Effector memory CD4-positive, alpha-beta T cell (primary cell): ENCODE data around the gene ANO3.

ENCODE experiments used
- DNase-seq, 3 donors: peaks; one replicate each; pipeline ENCODE4 v3.0.0-alpha.2; 2020
- H3K27ac ChIP-seq: 2 replicates; pipeline ENCODE4 v1.7.0; 2013; ENCODE audit warnings: mild to moderate bottlenecking, low read length, moderate library complexity; ENCODE audit not compliant: insufficient read depth, poor library complexity, severe bottlenecking
- H3K27me3 ChIP-seq: replicated peaks from 2 replicates; pipeline ENCODE4 v1.7.0; 2013; ENCODE audit warnings: mild to moderate bottlenecking, low read length; ENCODE audit not compliant: insufficient read depth, control insufficient read depth, poor library complexity, severe bottlenecking
- H3K36me3 ChIP-seq: 2 replicates; pipeline ENCODE4 v1.7.0; 2013; ENCODE audit warnings: mild to moderate bottlenecking, low read length, moderate library complexity; ENCODE audit not compliant: control insufficient read depth, insufficient read depth
- H3K4me1 ChIP-seq: 2 replicates; pipeline ENCODE4 v1.7.0; 2013; ENCODE audit warnings: low read length, mild to moderate bottlenecking; ENCODE audit not compliant: control insufficient read depth, insufficient read depth, poor library complexity, severe bottlenecking
- H3K4me3 ChIP-seq: 2 replicates; pipeline ENCODE4 v1.7.0; 2013; ENCODE audit warnings: low read length, low read depth, mild to moderate bottlenecking; ENCODE audit not compliant: insufficient read depth, poor library complexity, severe bottlenecking
- H3K9me3 ChIP-seq: 2 replicates; pipeline ENCODE4 v1.7.0; 2013; ENCODE audit warnings: mild to moderate bottlenecking, low read length, moderate library complexity; ENCODE audit not compliant: control insufficient read depth

Gene ANO3

DNA sequence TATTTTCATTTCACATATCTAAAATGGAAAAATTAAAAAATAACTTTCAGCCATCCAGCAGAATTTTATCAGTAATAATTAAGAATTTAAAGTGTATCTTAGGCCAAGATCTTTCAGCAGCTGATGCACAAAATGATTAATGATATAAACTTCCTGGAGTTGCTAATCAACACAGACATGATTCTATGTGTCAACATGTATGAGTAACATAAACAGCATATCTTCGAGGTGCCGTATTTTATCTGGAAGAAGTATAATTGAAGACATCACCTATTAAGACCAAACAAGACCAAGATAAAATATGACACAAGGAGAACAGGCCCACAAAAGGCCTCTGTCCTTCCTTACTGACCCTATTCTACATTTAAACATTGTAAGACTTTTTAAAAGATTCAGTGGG lies 344.7 kb downstream of the ANO3 start:
- H3K27me3 ChIP-seq: no peaks in the 10 kb centered on the region
- H3K36me3 ChIP-seq: no peaks in the 10 kb centered on the region
- DNase-seq: no peak
- H3K9me3 ChIP-seq: no peaks in the 10 kb centered on the region
- H3K4me1 ChIP-seq: no peaks in the 10 kb centered on the region
- no peak overlapping the region for H3K27ac ChIP-seq
- H3K4me3 ChIP-seq: no peak overlapping the region

DNA sequence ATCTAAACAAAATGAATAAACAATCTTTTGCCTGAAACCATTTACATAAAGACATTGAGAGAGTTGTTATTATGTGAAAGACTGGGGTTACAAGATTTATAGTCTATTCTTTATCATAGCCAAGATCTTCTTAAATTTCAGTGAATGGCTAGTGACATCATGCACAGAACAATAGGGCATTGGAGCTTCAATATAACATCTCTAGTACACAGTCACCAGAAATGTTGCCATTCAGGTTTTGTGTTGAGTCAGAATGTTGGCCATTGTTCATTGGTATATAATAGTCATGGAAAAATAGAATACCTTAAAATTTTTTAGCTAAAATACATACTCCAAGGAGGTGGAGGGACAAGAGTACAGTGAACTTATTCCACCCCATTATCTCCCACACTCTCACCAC lies 345.6 kb downstream of the ANO3 start:
- Histone ChIP-seq H3K27ac (no peak overlapping the region), H3K27me3 (no peaks in the 10 kb centered on the region), H3K4me1 (no peaks in the 10 kb centered on the region), H3K9me3 (no peaks in the 10 kb centered on the region), H3K36me3 (no peaks in the 10 kb centered on the region), H3K4me3 (no peak overlapping the region)
- no peak for DNase-seq

DNA sequence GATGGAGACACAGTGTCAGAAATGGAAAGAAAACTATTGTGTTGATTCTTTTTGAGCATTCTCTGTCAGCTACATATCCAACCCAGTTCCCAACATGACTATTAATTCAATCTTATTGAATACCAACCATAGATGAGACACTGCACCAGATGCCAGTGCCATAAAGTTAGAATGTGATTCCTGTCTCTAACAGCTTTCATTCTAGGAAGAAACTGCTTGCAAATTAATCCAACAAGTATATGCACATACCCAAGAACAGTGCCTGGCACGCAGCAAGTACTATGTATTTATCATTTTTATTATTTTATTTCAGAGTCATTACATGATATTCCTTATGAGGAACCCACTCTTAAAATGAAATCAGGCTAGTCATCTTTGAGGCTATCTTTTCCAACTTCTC lies 355.4 kb downstream of the ANO3 start:
- DNase-seq: no peak
- Histone ChIP-seq H3K4me3 (no peak overlapping the region), H3K9me3 (no peaks in the 10 kb centered on the region), H3K36me3 (no peaks in the 10 kb centered on the region), H3K27ac (no peak overlapping the region), H3K4me1 (no peaks in the 10 kb centered on the region), H3K27me3 (no peaks in the 10 kb centered on the region)

DNA sequence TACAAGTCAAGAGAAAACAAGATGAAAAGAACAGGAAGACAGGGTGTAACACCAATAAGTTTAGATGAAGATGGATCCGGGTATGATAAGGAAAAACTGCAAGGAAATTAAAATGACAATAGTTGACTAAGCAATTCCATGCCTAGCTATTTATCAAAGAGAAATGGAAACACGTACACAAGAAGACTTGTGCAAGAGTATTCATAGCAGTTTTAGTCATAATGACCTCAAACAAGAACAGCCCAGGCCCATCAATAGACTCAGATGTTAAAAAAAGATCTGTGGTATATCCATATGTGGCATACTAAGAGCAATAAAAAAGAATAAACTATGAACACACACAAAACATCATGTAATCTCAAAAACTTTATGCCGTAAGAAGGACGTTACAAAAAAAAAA lies 356.8 kb downstream of the ANO3 start:
- no peaks in the 10 kb centered on the region for H3K36me3 ChIP-seq
- DNase-seq: no peak
- no peaks in the 10 kb centered on the region for H3K27me3 ChIP-seq
- H3K9me3 ChIP-seq: no peaks in the 10 kb centered on the region
- no peak overlapping the region for H3K4me3 ChIP-seq
- H3K4me1 ChIP-seq: no peaks in the 10 kb centered on the region
- no peak overlapping the region for H3K27ac ChIP-seq

DNA sequence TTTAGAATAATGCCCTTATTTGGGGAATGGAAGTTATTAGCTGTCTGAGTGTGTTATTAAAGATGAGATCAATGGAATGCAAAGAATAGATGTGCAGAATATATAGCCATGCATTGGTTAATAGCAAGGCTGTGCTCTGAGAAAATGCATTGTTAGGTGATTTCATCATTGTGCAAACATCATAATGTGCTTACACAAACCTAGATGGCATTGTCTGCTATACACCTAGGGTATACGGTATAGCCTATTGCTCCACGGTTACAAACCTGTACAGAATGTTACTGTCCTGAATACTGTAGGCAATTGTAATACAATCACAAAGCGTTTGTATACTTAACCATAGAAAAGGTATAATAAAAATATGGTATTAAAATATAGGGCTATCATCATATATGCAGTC lies 364.4 kb downstream of the ANO3 start:
- no peak overlapping the region for H3K27ac ChIP-seq
- no peak for DNase-seq
- no peaks in the 10 kb centered on the region for H3K27me3 ChIP-seq
- no peaks in the 10 kb centered on the region for H3K9me3 ChIP-seq
- no peaks in the 10 kb centered on the region for H3K4me1 ChIP-seq
- H3K36me3 ChIP-seq: no peaks in the 10 kb centered on the region
- no peak overlapping the region for H3K4me3 ChIP-seq

DNA sequence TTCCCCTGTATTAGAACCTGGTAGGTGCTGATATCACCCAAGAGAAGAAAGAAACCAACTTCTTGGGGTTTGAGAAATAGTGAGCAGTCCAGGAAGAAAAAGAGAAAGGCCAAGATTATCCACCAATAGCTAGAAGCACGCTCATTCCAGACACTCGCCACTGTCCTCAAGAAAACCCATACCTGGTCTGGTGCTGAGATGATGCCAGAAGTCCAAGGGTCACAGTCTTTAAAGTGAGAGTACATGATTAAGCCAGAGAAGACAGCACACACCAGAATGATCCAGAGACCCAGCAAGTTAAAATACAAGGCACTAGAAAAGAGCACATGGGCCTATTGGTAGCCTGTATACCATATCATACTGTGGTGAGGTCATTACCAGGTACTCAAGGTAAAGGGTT lies 366.3 kb downstream of the ANO3 start:
- no peaks in the 10 kb centered on the region for H3K9me3 ChIP-seq
- no peak overlapping the region for H3K4me3 ChIP-seq
- DNase-seq: no peak
- H3K27ac ChIP-seq: no peak overlapping the region
- H3K36me3 ChIP-seq: no peaks in the 10 kb centered on the region
- H3K4me1 ChIP-seq: no peaks in the 10 kb centered on the region
- H3K27me3 ChIP-seq: no peaks in the 10 kb centered on the region

DNA sequence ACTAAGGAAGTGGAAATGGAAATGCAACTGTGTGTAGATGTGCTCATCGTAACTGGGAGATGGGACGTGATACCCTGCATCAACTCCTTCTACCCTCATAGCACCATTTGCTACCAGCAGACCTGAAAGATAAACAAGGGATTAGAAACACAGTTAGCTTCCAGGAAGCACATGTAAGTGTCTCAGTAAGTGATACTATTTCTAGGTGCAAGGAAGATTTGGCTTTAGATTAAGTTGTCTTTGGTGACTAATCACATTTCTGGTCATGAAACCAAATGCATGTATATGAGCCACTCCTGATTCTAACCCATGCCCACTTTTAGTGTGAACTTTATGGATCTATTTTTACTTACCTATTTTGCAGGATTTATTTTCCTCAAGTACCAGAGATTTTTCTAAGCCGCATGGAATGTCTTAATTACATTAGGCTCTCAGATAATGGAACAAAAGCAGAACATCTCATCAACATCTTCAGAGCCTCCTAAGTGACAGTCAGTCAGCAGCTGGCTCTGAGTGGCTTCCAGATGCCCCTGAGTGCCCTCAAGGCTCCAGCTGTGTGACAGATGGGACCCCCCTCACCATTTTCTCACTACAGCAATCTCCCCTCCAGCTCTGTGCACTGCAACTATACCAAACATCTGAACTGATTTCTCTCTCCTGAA lies 368.8 kb downstream of the ANO3 start:
- H3K4me1 ChIP-seq: no peaks in the 10 kb centered on the region
- H3K27me3 ChIP-seq: no peaks in the 10 kb centered on the region
- no peak overlapping the region for H3K4me3 ChIP-seq
- H3K9me3 ChIP-seq: no peaks in the 10 kb centered on the region
- H3K36me3 ChIP-seq: no peaks in the 10 kb centered on the region
- H3K27ac ChIP-seq: no peak overlapping the region
- DNase-seq: no peak

DNA sequence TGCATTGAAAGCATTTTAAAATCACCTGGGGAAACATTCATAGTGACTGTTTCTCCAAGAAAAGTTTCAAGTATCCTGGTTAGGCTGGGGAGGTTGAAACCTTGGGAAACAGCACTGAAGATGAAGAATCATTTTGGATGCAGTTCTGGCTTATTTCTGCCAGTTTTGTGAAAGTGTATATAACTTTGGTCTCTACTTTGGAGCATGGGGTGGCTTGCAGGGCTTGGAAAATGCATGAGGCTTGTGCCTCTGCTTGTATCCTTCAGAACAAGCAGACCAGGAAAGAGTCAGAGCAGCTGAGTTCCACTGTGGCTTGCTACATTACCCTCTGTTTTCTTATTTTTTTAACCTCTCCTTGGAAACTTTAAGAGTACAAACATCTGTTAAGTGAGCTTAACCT lies 370.5 kb downstream of the ANO3 start:
- no peak overlapping the region for H3K27ac ChIP-seq
- H3K4me3 ChIP-seq: no peak overlapping the region
- H3K9me3 ChIP-seq: no peaks in the 10 kb centered on the region
- H3K36me3 ChIP-seq: no peaks in the 10 kb centered on the region
- H3K4me1 ChIP-seq: no peaks in the 10 kb centered on the region
- H3K27me3 ChIP-seq: no peaks in the 10 kb centered on the region
- DNase-seq: no peak

DNA sequence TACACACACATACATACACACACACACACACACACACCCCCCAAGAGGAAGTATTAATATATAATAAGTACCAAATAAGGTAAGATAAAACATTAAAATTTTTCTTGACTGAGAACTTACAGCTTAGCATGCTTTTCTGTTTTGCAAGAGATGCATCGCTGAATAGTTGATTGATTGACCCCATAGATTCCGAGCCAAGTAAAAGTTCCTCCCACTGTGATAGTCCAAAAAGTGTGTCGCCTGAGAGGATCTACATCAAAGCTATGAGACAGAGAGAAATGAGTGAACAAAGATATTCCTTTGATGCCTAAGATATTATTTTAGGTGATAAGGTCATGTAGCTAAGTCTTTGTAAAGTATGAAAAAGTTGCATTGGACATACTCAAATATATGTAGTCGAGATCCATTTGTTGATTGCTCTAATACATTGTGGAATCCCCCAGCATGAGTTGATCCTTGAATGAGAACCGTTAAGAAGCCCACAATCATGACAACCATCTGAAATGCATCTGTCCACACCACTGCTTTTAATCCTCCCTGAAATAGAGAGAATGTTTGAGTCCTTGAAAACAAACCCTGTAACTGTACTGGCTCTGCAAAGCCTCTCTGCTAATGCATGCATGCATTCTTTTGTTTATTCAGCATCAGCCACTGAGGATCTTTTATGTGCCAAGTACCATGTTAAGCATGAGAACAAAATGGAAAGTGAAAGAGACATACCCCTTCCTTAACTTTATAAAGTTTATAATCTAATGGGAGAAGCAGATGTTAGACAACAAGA lies 371.7 kb downstream of the ANO3 start:
- H3K27me3 ChIP-seq: no peaks in the 10 kb centered on the region
- DNase-seq: no peak
- no peaks in the 10 kb centered on the region for H3K36me3 ChIP-seq
- no peaks in the 10 kb centered on the region for H3K9me3 ChIP-seq
- H3K27ac ChIP-seq: no peak overlapping the region
- H3K4me1 ChIP-seq: no peaks in the 10 kb centered on the region
- H3K4me3 ChIP-seq: no peak overlapping the region

DNA sequence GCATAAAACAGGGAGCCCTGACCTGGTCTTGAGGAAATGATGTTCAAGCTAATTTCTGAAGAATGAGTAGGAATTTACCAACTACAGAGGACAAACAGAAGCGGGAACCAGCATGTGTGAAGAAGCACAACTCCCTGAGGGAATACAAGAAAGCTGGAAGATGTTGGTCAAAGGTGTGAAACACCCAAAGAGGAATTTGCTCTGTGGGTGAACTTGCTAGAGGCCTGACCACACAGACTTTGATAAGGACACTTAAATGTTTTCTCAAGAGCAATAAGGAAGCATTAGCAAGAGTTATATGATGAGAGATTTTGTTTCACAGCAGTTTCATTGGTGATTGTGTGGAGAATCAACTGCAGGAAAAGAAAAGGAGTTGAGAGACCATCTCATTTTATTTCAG lies 372.3 kb downstream of the ANO3 start:
- no peaks in the 10 kb centered on the region for H3K36me3 ChIP-seq
- H3K27me3 ChIP-seq: no peaks in the 10 kb centered on the region
- no peak for DNase-seq
- no peak overlapping the region for H3K4me3 ChIP-seq
- no peak overlapping the region for H3K27ac ChIP-seq
- no peaks in the 10 kb centered on the region for H3K4me1 ChIP-seq
- H3K9me3 ChIP-seq: no peaks in the 10 kb centered on the region
